ENCODE data around the gene GPR153.

The GPR153 gene

GRCh38 chr1:6269720-6270400 lies 9.0 kb upstream of the GPR153 start:
- no peak for DNase-seq (ENCODE audit: low read depth in 2 of 2)

- DNase-seq (ENCODE audit: low read depth in 2 of 2) = no peak
These were observed 8.4 kb upstream of the GPR153 start for GRCh38 chr1:6269296-6269695.

DNA sequence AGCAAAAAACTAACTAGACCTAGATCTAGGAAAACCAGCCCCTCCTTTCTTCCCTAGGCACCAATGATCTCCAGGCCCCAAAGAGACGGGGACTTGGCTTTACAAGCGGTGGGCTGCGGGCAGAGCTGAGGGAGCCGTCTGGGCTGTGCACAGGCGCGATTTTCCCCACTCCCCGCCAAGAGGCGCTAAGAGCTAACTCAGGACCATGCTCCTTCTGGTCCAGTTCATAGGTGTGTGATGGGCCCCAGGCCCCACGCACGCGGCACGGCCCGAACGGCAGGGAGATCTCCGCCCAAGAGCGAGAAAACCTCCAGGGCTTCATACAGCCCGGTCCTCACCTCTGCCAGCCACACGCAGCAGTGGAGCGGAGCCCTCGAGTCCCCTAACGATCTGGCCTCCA lies 7.5 kb upstream of the GPR153 start:
- no peak for DNase-seq (ENCODE audit: low read depth in 2 of 2)

DNA sequence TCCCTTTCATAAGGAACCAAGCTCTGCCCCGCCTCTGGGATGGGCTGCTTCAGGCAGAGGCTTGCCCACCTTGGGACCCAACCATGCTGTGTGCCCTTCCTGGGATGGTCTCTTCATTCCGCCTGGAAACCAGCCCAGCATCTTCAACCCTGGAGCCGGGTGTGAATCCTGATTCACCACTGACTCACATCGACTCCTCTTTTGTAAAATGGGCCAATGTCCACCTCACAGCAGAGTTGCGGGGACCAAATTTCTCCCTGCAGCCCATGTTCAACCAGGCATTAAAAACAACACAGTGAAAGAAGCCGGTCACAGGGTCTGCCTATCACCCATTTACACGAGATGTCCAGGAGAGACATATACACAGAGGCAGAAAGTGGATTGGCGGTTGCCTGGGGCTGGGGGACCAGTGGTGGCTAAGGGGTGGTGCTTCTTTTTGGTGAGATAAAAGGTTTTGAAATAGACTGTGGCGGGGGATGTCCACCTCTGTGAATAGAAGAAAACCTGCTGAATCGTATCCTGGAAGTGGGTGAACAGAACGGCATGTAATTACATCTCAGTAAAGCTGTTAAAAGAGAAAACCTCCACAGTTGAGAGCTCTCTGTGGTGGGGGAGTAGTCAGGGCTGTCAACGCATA lies 6.9 kb upstream of the GPR153 start:
- DNase-seq (ENCODE audit: low read depth in 2 of 2) = no peak

DNA sequence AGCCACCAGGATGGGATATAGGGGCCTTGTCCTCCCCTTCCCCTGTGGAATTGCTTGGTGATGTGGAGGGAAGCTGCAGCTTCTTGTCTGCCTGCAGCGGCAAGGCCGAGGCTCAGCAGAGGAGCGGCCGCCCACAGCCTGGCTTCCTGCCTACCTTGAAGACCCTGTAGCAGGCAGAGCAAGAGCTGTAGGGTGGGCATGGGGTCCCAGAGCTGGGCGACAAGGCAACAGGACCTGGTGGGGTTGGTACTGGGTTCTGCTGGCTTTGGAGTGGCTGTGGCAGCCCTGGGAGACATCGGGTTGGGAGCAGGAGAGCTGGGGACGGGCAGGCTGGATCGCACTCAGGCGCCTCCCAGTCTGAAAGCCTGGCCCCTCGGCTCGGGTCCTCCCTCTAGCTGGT lies 5.7 kb upstream of the GPR153 start:
- DNase-seq (ENCODE audit: low read depth in 2 of 2) = no peak

DNA sequence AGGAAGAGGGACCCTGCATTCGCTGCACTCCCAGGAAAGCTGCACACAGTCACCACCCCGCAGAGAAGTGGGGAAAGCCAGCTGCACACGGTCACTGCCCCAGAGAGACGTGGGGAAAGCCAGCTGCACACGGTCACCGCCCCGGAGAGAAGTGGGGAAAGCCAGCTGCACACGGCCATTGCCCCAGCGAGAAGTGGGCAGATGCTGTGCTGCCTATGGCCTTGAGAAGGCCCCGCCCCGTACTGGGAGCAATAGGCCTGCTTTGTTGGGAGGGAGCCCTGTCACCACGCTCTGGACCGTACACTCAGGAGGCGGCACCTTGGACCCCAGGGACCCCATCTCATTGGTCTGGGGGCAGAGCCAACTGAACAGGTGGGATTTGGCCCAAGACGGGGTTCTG lies 4.3 kb upstream of the GPR153 start:
- DNase-seq (ENCODE audit: low read depth in 2 of 2) = no peak

DNA sequence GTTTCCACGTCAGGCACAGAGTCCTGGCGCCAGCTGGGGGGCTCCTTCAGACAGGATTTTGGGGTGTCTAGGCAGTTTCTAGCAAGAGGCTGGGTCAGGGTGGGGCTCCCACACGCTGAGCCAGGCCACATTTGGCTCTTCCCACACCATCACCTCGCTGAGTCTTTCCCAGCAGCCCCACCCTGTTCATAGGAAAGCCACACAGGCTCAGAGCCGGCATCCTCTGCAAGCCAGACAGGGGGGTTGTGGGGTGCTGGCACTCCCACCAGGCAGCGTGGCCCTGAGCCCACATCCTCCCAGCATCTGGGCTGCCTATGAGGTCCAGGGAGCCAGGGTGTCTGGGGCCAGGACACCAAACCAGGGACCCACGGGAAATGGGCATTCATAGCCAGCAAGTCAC lies 2.8 kb upstream of the GPR153 start:
- no peak for DNase-seq (ENCODE audit: low read depth in 2 of 2)

DNA sequence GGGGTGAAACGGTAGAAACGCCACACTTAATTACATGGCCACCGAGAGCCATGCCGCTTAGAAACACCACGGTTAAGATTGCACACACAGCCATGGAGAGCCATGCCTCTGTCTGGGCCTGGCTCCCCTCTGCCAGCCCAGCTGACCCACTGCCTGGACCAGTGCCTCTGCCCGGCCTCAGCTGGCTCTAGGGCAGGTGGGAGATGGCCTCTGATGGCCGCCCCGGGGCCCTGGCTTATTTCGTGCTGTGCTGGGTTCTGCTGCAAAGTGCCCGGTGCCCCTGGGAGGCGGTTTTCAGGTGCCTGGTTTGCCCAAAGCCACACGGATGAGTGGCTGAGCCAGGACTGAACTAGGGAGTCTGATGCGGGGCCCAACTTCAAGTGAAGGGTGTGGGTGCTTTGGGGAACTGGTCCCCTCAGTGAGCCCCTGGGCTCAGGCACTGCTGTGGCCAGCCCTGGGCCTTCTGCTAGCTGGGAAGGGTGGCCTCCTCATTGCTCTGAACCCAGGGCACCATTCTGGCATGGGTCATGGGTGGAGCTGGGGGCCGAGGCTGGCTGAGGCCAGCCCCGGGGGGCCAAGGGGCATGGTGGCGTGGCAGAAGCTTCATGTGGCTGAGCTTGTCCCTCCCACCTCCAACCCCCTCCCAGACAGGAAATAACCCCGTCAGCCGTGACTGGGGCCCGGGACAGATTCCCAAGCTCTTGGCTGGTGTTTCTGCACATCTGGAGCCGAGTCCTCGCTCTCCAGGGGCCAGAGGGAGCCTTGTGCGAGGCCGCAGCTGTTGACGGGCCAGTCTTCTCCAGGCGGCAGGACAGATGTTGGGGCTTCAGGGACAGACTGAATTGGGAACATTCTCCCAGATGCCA lies 1.9 kb upstream of the GPR153 start:
- DNase-seq (ENCODE audit: low read depth in 2 of 2) = no peak

- no peak for DNase-seq (ENCODE audit: low read depth in 2 of 2)
These were observed 707 bp upstream of the GPR153 start for GRCh38 chr1:6261615-6261995.

- DNase-seq (ENCODE audit: low read depth in 2 of 2) = no peak
These were observed 414 bp downstream of the GPR153 start for GRCh38 chr1:6260433-6260934.

DNA sequence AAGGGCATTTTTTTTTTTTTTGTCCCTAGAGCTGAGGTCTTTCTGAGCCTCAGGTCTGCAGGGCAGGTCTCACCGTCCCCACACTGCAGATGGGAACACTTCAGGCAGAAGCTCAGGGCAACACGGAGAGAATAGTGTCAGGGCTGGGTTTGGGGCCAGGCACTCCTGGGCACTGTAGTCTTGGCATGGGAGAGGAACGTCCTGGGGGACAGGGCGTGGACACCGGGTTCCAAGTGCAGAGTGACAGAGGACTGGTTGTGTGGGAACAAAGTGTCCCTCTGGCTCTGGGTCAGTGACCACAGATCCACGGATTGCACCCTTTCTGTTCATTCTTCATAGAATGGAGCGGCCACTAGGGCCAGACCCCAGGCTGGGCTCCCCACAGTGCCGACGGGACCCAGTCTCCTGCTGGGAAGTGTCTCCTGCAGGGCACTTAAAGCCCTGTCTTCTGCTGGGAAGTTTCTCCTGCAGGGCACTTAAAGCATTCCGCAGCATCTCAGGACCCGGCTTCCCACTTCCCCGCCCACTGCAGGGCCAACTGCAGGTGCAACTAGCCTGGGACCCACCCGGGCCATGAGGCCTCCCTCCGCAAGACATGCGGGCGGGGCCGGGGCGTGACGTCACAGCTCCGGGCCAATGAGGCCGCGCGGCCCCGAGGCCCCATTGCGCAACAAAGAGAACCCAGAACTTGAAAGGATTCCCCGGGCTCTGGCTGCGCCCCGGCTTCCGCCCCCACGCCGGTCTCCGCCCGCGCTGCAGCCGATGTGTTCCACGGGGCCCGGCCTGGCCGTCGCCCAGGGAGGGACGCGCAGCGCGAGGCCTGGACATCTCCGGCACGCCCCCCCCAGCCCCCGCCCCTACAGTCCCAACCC lies 1.2 kb downstream of the GPR153 start:
- DNase-seq (ENCODE audit: low read depth in 2 of 2) = peak; percentile 57 to 59

DNA sequence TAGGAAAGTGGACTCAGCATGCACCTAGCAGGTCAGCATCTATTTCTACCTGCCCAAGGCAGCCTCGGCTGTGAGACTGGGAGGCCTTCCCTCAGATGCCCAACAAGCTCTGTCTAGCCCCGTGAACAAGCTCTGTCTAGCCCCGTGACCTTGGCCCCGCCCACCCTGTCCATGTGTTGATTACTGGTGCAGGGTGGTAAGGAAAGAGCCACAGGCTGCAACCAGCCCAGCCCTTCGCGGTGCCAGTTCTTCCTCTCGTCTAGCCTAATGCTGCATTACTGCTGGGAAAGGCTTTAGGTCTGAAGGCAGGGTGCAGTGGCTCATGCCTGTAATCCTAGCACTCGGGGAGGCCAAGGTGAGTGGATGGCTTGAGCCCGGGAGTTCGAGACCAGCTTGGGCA lies 2.2 kb downstream of the GPR153 start:
- DNase-seq (ENCODE audit: low read depth in 2 of 2) = no peak

DNA sequence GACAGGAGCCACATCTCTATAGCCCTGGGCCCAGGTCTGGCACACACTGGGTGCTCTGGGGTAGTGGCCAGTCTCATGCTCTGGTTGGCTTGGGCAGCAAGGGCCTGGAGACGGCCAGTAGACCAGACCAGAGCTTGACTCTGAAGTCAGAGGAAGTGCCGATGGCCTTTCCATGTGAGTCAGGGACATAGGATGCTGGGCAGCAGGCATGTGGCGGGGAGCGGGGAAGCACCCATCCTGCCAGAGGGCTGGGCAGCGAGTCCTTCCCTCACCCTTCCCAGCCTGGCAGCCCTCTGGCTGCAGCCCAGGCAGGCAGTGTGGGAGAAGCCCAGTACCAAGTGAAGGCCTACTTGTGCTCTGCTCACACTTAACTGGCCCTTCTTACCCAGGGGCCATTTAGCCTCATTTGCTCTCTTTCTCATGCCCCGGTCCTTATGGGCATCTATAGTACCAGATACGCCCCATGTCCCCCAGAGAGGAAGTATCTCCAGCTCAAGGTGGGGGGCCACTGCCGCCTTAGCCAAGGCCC lies 3.3 kb downstream of the GPR153 start:
- no peak for DNase-seq (ENCODE audit: low read depth in 2 of 2)

DNA sequence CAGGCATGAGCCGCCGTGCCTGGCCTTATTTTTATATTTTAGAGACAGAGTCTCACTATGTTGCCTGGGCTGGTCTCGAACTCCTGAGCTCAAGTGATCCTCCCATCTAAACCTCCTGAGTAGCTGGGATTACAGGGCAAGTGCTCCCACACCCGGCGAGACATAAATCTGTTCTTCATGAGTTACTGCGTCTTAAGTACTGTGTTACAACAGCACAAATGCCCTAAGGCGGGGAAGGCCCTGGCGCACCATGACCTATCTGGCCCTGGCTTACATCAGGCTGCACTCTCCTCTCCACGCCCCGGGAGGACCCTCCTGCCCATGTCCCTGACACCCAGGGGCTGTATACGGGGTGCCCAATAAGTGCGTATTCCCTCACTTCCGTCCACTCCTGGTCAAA lies 4.3 kb downstream of the GPR153 start:
- no peak for DNase-seq (ENCODE audit: low read depth in 2 of 2)

- no peak for DNase-seq (ENCODE audit: low read depth in 2 of 2)
These were observed 6.2 kb downstream of the GPR153 start for GRCh38 chr1:6254691-6255090.

GRCh38 chr1:6253380-6253779 lies 7.5 kb downstream of the GPR153 start:
- no peak for DNase-seq (ENCODE audit: low read depth in 2 of 2)

DNA sequence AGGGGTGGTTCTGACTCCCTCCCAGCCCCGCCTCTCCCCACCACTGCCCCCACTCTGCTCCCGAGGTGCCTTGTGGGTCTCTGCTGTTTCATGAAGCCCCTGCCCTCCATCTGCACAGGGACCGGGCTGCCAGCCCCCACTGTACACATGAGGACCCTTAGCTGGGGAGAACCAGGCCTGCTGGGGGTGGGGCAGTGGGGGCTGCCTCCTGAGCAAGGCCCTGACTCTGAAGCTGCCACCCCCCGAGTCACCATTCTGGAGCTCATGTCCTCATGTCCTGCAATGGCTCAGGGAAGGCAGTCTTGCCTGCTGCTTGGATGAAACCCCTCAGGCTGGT lies 8.6 kb downstream of the GPR153 start:
- no peak for DNase-seq (ENCODE audit: low read depth in 2 of 2)

GRCh38 chr1:6251681-6252373 lies 9.1 kb downstream of the GPR153 start:
- no peak for DNase-seq (ENCODE audit: low read depth in 2 of 2)

- DNase-seq (ENCODE audit: low read depth in 2 of 2) = no peak
These were observed 9.7 kb downstream of the GPR153 start for GRCh38 chr1:6251233-6251632.

DNA sequence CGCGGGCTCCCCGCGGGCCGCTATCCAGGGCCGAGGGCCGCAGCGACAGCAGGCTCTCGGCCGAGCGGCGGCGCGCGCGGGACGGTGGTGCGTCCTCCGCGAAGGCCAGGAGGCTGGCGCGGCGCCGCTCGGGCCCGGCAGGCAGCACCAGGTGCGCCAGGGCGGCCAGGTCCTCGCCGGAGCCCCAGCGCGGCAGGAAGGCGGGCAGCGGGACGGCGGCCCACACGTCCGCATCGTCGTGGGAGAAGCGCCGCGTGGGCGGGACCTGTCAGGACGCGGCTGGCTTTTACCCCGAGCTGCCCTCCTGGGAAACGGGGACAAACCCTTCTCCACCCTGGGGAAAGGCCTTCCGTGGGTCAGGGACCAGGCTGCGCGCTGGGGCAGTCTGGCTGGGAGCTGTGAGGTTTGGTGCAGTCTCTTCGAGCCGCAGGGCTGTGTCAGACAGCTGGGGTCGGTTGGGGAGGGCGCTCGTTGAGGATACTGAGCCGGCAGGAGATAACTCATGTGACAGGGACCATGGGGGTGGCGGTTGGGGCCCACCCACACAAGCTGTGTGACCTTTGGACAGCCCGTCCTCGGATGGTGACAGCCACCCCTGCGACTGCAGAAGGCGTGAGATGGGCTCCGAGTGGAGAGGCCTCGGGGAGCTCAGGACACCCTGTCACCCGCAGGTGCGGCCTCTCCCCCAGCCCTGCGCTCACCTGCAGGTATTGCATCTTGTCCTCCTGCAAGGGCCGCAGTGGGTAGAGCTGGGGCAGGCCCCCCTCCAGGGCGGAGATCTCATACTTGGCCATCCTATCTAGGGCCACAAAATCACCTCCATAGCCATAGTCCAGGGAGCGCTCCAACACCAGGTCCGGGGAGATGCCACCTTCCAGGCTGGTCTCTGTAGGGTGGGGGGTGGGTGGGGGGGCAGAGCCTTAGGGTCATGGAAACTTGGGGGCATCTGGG lies 10.9 kb downstream of the GPR153 start:
- DNase-seq (ENCODE audit: low read depth in 2 of 2) = no peak
